ENCODE measurements around the gene EFL1. TPM values are rescaled to one million over a fixed set of nuclear protein-coding genes. Genes with fewer than 3 reads are reported as not detected.

EFL1 gene
- total and polyA plus RNA-seq, 9 of the 15 experiments (the other 6 are each of a cell fraction or from before 2014, with no cell fraction given) = 4.8 to 32.5 (median 16.9) TPM

DNA sequence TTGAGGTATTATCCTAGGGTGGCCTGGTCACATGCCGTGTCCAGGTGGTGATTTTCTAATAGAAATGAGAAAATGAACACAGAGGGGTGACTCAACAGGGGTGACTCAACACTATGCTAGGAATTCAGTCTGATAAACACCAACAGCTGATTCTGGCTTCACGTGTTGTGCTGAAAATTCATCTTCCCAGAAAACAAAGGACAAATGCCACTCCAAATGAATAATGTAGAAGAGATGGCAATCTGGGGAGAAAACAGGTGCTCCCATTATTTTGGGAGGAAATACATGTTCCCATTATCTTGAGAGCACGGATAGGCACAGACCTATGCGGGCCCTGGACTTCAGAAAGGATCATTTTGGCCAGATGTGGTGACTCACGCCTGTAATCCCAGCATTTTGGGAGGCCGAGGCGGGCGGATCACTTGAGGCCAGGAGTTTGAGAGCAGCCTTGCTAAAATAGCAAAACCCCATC lies 115.5 kb downstream of the EFL1 start (continued):
- TF ChIP-seq ZSCAN29 (IDR thresholded peaks at IDR 0.05) = no peak
- TF ChIP-seq KAT8 (IDR thresholded peaks at IDR 0.05; ENCODE audit: low read depth) = no peak
- TF ChIP-seq MTA2 (IDR thresholded peaks at IDR 0.05; ENCODE audit: low read depth) = no peak
- TF ChIP-seq NFYB (IDR thresholded peaks at IDR 0.05; ENCODE audit: extremely low read depth, insufficient read length) = no peak
- TF ChIP-seq NR1H2 (CRISPR knock-in tag; IDR thresholded peaks at IDR 0.05) = no peak
- no peak for TF ChIP-seq MBD2 (IDR thresholded peaks at IDR 0.05; ENCODE audit: borderline replicate concordance, low read depth)
- no peak for TF ChIP-seq RCOR1 (IDR thresholded peaks at IDR 0.05; ENCODE audit: borderline replicate concordance in 1 of 2, low read depth in 2 of 2, low read length in 2 of 2)
- TF ChIP-seq, protein P1, sequence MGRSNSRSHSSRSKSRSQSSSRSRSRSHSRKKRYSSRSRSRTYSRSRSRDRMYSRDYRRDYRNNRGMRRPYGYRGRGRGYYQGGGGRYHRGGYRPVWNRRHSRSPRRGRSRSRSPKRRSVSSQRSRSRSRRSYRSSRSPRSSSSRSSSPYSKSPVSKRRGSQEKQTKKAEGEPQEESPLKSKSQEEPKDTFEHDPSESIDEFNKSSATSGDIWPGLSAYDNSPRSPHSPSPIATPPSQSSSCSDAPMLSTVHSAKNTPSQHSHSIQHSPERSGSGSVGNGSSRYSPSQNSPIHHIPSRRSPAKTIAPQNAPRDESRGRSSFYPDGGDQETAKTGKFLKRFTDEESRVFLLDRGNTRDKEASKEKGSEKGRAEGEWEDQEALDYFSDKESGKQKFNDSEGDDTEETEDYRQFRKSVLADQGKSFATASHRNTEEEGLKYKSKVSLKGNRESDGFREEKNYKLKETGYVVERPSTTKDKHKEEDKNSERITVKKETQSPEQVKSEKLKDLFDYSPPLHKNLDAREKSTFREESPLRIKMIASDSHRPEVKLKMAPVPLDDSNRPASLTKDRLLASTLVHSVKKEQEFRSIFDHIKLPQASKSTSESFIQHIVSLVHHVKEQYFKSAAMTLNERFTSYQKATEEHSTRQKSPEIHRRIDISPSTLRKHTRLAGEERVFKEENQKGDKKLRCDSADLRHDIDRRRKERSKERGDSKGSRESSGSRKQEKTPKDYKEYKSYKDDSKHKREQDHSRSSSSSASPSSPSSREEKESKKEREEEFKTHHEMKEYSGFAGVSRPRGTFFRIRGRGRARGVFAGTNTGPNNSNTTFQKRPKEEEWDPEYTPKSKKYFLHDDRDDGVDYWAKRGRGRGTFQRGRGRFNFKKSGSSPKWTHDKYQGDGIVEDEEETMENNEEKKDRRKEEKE (IDR thresholded peaks at IDR 0.05; ENCODE audit: borderline replicate concordance in 1 of 2, control insufficient read depth in 1 of 2, low read depth in 2 of 2, low read length in 1 of 2) = no peak
- no peak for TF ChIP-seq SMC3 (conservative IDR thresholded peaks at IDR 0.05; ENCODE audit: insufficient read depth, low read depth, low read length)
- no peak for TF ChIP-seq NFXL1 (CRISPR knock-in tag; IDR thresholded peaks at IDR 0.05)
- TF ChIP-seq, protein P2, sequence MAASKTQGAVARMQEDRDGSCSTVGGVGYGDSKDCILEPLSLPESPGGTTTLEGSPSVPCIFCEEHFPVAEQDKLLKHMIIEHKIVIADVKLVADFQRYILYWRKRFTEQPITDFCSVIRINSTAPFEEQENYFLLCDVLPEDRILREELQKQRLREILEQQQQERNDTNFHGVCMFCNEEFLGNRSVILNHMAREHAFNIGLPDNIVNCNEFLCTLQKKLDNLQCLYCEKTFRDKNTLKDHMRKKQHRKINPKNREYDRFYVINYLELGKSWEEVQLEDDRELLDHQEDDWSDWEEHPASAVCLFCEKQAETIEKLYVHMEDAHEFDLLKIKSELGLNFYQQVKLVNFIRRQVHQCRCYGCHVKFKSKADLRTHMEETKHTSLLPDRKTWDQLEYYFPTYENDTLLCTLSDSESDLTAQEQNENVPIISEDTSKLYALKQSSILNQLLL (CRISPR knock-in tag; IDR thresholded peaks at IDR 0.05; ENCODE audit: borderline replicate concordance) = no peak
- TF ChIP-seq, protein P3, sequence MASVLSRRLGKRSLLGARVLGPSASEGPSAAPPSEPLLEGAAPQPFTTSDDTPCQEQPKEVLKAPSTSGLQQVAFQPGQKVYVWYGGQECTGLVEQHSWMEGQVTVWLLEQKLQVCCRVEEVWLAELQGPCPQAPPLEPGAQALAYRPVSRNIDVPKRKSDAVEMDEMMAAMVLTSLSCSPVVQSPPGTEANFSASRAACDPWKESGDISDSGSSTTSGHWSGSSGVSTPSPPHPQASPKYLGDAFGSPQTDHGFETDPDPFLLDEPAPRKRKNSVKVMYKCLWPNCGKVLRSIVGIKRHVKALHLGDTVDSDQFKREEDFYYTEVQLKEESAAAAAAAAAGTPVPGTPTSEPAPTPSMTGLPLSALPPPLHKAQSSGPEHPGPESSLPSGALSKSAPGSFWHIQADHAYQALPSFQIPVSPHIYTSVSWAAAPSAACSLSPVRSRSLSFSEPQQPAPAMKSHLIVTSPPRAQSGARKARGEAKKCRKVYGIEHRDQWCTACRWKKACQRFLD (CRISPR knock-in tag; IDR thresholded peaks at IDR 0.05) = no peak
- TF ChIP-seq ZNF134 (CRISPR knock-in tag; conservative IDR thresholded peaks at IDR 0.05) = no peak
- peak; percentile 47 for TF ChIP-seq FOS (IDR thresholded peaks at IDR 0.05; ENCODE audit: extremely low read depth, insufficient read length)
- no peak for TF ChIP-seq MTF1 (CRISPR knock-in tag; IDR thresholded peaks at IDR 0.05; ENCODE audit: borderline replicate concordance)
- TF ChIP-seq, protein P4, sequence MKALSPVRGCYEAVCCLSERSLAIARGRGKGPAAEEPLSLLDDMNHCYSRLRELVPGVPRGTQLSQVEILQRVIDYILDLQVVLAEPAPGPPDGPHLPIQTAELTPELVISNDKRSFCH (CRISPR knock-in tag; IDR thresholded peaks at IDR 0.05) = no peak
- TF ChIP-seq, protein P4 (tag; IDR thresholded peaks at IDR 0.05) = no peak
- no peak for TF ChIP-seq ZNF324 (CRISPR knock-in tag; IDR thresholded peaks at IDR 0.05)
- TF ChIP-seq SAP30 (IDR thresholded peaks at IDR 0.05; ENCODE audit: borderline replicate concordance, insufficient read depth, low read depth, low read length, poor library complexity, severe bottlenecking) = no peak
- no peak for TF ChIP-seq ZBTB8A (IDR thresholded peaks at IDR 0.05; ENCODE audit: partially characterized antibody)
- TF ChIP-seq, protein P5, sequence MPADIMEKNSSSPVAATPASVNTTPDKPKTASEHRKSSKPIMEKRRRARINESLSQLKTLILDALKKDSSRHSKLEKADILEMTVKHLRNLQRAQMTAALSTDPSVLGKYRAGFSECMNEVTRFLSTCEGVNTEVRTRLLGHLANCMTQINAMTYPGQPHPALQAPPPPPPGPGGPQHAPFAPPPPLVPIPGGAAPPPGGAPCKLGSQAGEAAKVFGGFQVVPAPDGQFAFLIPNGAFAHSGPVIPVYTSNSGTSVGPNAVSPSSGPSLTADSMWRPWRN (IDR thresholded peaks at IDR 0.05; ENCODE audit: low read depth) = no peak

Measured in K562 (cell line).